Prostate gland (tissue), 2 donors: ENCODE results near the gene TESK1. TPM values are rescaled to one million over a fixed set of nuclear protein-coding genes. Genes with fewer than 3 reads are reported as not detected.

Experiments used
- DNase-seq: peaks from one replicate; pipeline ENCODE4 v3.0.0-alpha.2; 2019; ENCODE audit warnings: low spot score
- H3K27ac ChIP-seq, 2 donors: fragments of 200-600 bp; sonication (generic); 2 replicates each; pipeline ENCODE4 v1.5.1; 2017 to 2019
- H3K27me3 ChIP-seq: fragments of 200-600 bp; sonication (generic); replicated peaks from 2 replicates; pipeline ENCODE4 v1.5.1; 2019; ENCODE audit not compliant: insufficient read depth
- H3K36me3 ChIP-seq, 2 donors: fragments of 200-600 bp; sonication (generic); 1 replicate in 1 of 2; 2 replicates in 1 of 2; pipeline versions ENCODE4 v1.5.1 to v1.8.1; 2017 to 2019
- H3K4me1 ChIP-seq: fragments of 200-600 bp; sonication (generic); replicated peaks from 2 replicates; pipeline ENCODE4 v1.5.1; 2019
- H3K4me3 ChIP-seq, 2 donors: fragments of 200-600 bp; sonication (generic); 2 replicates each; pipeline ENCODE4 v1.5.1; 2017 to 2019
- H3K9me3 ChIP-seq: fragments of 200-600 bp; sonication (generic); 2 replicates; pipeline ENCODE4 v1.5.1; 2017
- POLR2A ChIP-seq: fragments of 450-650 bp; IDR thresholded peaks from one replicate; pipeline ENCODE4 v1.6.1; 2016; ENCODE audit warnings: antibody characterized with exemption, mild to moderate bottlenecking
- POLR2AphosphoS5 ChIP-seq: sonication (generic); formaldehyde crosslinking; IDR thresholded peaks from one replicate; pipeline ENCODE4 v1.6.1; 2017; ENCODE audit warnings: antibody characterized with exemption
- WGBS: methylation state at CpG from one replicate; pipeline ENCODE4 v1.1.5; 2018; 5-methylcytosine and 5-hydroxymethylcytosine counted together
- intact Hi-C: fragments of 100-400 bp; cut with DNase I; formaldehyde crosslinking; loops from one replicate; pipeline ENCODE4 v1.14.2; 2022
- total RNA-seq, 2 donors: library from RNA; depleted of rRNA; stranded (reverse); fragments of >200 nt; gene quantifications; one replicate each; pipeline ENCODE4 v1.1.0, GENCODE V29; 2016
- TF ChIP-seq, protein P1 (sequence below), 4 experiments: fragments of 200-600 bp in 2 of 4; fragments of 450-650 bp in 2 of 4; sonication (generic) in 2 of 4; IDR thresholded peaks; 1 replicate in 3 of 4; 2 replicates in 1 of 4; pipeline ENCODE4 v1.5.1; 2016 to 2019; ENCODE audit warnings: antibody characterized with exemption in 4 of 4, mild to moderate bottlenecking in 2 of 4, moderate library complexity in 2 of 4

Gene TESK1
- total RNA-seq = 10 to 100 TPM; 40.2 to 67.3 TPM

DNA sequence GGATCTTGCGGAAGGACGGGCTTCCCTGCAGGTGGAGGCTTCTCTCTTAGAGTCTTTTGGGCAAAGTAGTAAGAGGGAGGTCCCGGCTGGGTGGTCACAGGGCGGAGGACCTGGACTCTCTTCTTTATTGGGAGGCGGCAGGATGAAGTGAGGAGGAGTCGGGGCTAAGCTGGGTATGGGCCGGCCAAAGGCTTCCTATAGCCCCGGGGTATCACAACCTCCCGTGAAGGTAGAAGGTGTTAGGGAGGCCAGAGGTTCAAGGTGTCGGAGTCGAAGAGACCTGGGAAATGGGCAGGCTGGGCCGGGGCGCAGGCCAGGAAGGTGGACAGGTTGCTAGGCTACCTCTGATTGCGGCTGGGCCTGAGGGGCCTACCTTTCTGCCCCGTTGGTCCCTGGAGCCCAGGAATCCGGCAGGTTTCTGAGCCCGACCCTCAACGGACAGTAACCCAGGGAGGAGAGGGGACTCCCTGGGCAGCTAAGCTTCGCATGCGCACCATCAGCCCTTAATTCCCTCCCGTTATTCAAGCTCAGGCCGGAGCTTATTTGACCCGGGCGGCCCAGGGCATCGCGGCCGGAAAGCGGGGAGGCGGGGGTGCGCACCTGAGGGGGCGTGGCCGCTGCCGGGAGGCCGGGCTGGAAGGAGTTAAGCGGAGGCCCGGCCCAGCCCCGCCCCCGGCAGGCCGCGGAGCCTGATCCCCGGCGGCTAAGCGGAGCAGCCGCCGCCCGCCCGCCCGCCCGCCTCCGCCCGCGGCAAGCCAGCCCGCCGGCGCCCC lies at the start of gene TESK1:
TSS of gene TESK1 (plus strand) at position 685 of the 773 bp plus-strand sequence. CDS start 358 bp downstream, outside the sequence.
- TF ChIP-seq POLR2AphosphoS5 = peak; percentile 12
- TF ChIP-seq, protein P1, sequence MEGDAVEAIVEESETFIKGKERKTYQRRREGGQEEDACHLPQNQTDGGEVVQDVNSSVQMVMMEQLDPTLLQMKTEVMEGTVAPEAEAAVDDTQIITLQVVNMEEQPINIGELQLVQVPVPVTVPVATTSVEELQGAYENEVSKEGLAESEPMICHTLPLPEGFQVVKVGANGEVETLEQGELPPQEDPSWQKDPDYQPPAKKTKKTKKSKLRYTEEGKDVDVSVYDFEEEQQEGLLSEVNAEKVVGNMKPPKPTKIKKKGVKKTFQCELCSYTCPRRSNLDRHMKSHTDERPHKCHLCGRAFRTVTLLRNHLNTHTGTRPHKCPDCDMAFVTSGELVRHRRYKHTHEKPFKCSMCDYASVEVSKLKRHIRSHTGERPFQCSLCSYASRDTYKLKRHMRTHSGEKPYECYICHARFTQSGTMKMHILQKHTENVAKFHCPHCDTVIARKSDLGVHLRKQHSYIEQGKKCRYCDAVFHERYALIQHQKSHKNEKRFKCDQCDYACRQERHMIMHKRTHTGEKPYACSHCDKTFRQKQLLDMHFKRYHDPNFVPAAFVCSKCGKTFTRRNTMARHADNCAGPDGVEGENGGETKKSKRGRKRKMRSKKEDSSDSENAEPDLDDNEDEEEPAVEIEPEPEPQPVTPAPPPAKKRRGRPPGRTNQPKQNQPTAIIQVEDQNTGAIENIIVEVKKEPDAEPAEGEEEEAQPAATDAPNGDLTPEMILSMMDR (IDR thresholded peaks at IDR 0.05) = no peak
- TF ChIP-seq POLR2A = no peak
- Histone ChIP-seq H3K27ac (peak within 1 kb of the TSS; percentile 94), H3K4me1 (peaks cover 13% of the 10 kb centered on the region), H3K36me3 (peaks cover 2 to 5% of the 10 kb centered on the region in 2 donors), H3K9me3 (no peaks in the 10 kb centered on the region), H3K27me3 (no peaks in the 10 kb centered on the region), H3K4me3 (peak within 1 kb of the TSS; percentile 79 to 82)
- intact Hi-C loops = loop anchor here (2.0 to 10.0 kb wide), 4 partner anchors 43 to 490 kb away; partner anchors contain the start of genes ATOSB and RUSC2
- under 1% methylated on average over 26 of the region's 55 CpGs for WGBS
- peak; percentile 67 for DNase-seq

- WGBS = 91% methylated on average over 10 of the region's 10 CpGs
- H3K27me3 ChIP-seq = no peaks in the 10 kb centered on the region
- no peak for TF ChIP-seq POLR2A
- TF ChIP-seq, protein P1 (IDR thresholded peaks at IDR 0.05) = no peak
- no peak for TF ChIP-seq POLR2AphosphoS5
- no peaks in the 10 kb centered on the region for H3K9me3 ChIP-seq
- H3K36me3 ChIP-seq = no peaks in the 10 kb centered on the region
- DNase-seq = no peak
- H3K4me1 ChIP-seq = no peaks in the 10 kb centered on the region
- intact Hi-C loops = loop anchor here (10.0 kb wide), 1 partner anchor 281 kb away; no protein-coding TSS in a partner anchor
- no peak overlapping the region for H3K27ac ChIP-seq
- H3K4me3 ChIP-seq = no peak overlapping the region
Observed at GRCh38 chr9:35555881-35556280, 49.2 kb upstream of the TESK1 start.

DNA sequence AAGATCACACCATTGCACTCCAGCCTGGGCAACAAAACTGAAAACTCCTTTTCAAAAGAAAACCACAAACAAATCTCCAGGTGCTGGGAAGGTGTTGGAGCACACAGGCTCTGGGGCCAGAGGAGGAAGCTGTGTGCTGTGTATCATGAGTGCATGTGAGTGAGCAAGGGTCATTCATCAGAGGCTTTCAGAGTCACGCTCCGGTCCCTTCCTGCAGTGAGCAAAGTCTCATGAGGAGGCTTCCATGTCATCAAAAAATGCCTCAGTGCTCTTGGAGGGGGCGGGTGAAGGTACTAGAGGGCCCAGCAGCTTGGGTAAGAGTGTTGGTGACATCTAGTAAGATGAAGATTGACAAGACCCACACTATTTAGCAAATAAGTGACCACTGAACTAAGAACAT lies 48.3 kb upstream of the TESK1 start:
- 90% methylated on average over 3 of the region's 3 CpGs for WGBS
- Histone ChIP-seq H3K4me1 (no peaks in the 10 kb centered on the region), H3K4me3 (no peak overlapping the region), H3K9me3 (no peaks in the 10 kb centered on the region), H3K27me3 (no peaks in the 10 kb centered on the region), H3K27ac (no peak overlapping the region), H3K36me3 (no peaks in the 10 kb centered on the region)
- TF ChIP-seq, protein P1 (IDR thresholded peaks at IDR 0.05) = no peak
- TF ChIP-seq POLR2AphosphoS5 (no peak), POLR2A (no peak)
- intact Hi-C loops = loop anchor here (10.0 kb wide), 1 partner anchor 282 kb away; no protein-coding TSS in a partner anchor
- DNase-seq = no peak

DNA sequence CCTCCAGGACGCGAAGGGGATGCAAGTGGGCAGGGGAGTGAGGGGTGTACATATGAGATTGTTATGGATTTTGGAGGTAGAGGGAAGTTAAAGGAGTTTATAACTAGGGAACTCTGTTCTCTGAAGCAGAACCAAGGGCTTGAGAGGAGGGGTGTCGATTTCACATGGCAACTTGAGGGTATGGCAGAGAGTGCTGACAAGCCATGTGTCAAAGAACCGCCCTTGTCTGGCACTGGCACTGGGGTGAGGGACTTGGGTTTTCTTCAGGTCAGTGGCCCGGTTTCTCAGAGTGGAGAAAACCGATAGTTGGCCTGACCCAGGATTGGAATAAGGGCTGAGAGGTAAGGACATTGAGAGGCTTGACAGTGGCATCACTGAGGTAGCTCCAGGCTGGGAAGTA lies 47.7 kb upstream of the TESK1 start:
- no peak for DNase-seq
- Histone ChIP-seq H3K4me1 (no peaks in the 10 kb centered on the region), H3K27me3 (no peaks in the 10 kb centered on the region), H3K4me3 (no peak overlapping the region), H3K27ac (no peak overlapping the region), H3K36me3 (no peaks in the 10 kb centered on the region), H3K9me3 (no peaks in the 10 kb centered on the region)
- 88% methylated on average over 6 of the region's 6 CpGs for WGBS
- intact Hi-C loops = loop anchor here (10.0 kb wide), 1 partner anchor 283 kb away; no protein-coding TSS in a partner anchor
- no peak for TF ChIP-seq POLR2AphosphoS5
- TF ChIP-seq POLR2A = no peak
- TF ChIP-seq, protein P1 (IDR thresholded peaks at IDR 0.05) = no peak
